HG02870 (cell line): ENCODE results near the gene GYS1.
"Not testable (repeated sequence)": the region's sequence is repeated elsewhere in the genome, so short reads cannot be mapped to it uniquely, and the experiment has no call there.

Source experiments
- ATAC-seq: cut with Tn5 transposase; IDR thresholded peaks from one replicate; pipeline ENCODE4 v1.9.1; 2021; ENCODE audit warnings: mild to moderate bottlenecking, moderate library complexity; ENCODE audit not compliant: unreplicated experiment

The GYS1 gene

GRCh38 chr19:49018388-49019241 lies 25.5 kb upstream of the GYS1 start:
- not testable (repeated sequence) for ATAC-seq

GRCh38 chr19:49017666-49018351 lies 24.7 kb upstream of the GYS1 start:
- no peak for ATAC-seq

GRCh38 chr19:49017041-49017665 lies 24.0 kb upstream of the GYS1 start, which contains the start of gene LHB:
Gene LHB, minus strand, starts transcription at chr19:49017091. Its CDS starts 10 bp downstream, at chr19:49017081.
- ATAC-seq = no peak

- no peak for ATAC-seq
Observed at GRCh38 chr19:49016067-49016839, 23.1 kb upstream of the GYS1 start.

- no peak for ATAC-seq
Observed at GRCh38 chr19:49014870-49015255, 21.8 kb upstream of the GYS1 start.

GRCh38 chr19:49014123-49014869 lies 21.2 kb upstream of the GYS1 start:
- no peak for ATAC-seq

GRCh38 chr19:49011194-49011593 lies 18.1 kb upstream of the GYS1 start:
- no peak for ATAC-seq

- ATAC-seq = no peak
Observed at GRCh38 chr19:49010453-49010852, 17.3 kb upstream of the GYS1 start.

- no peak for ATAC-seq
Observed at GRCh38 chr19:49009828-49010227, 16.7 kb upstream of the GYS1 start.

- ATAC-seq = no peak
Observed at GRCh38 chr19:49006905-49007304, 13.8 kb upstream of the GYS1 start.

- no peak for ATAC-seq
Observed at GRCh38 chr19:49004964-49005614, 12.0 kb upstream of the GYS1 start.

GRCh38 chr19:49004133-49004532 lies 11.0 kb upstream of the GYS1 start:
- ATAC-seq = no peak

- no peak for ATAC-seq
Observed at GRCh38 chr19:48999481-49000325, 6.6 kb upstream of the GYS1 start.

GRCh38 chr19:48997972-48998371 lies 4.9 kb upstream of the GYS1 start:
- no peak for ATAC-seq

- no peak for ATAC-seq
Observed at GRCh38 chr19:48994035-48994386, 902 bp upstream of the GYS1 start.

- ATAC-seq = no peak
Observed at GRCh38 chr19:48992581-48993174, 431 bp downstream of the GYS1 start.

GRCh38 chr19:48991873-48992580 lies 1.1 kb downstream of the GYS1 start:
- no peak for ATAC-seq
